K562 (cell line): ENCODE results near the gene ZCCHC24. TPM values are rescaled to one million over a fixed set of nuclear protein-coding genes. Genes with fewer than 3 reads are reported as not detected.

Experiments used
- ATAC-seq: fragments of 200-7000 bp; cut with Tn5 transposase; 3 replicates; pipeline ENCODE4 v1.9.1; 2020; ENCODE audit warnings: moderate library complexity
- BruUV-seq: library from RNA; stranded (reverse); fragments of 400-500 nt; replicated peaks from 2 replicates; lab custom pipeline; 2021; lab: Mats Ljungman, UMichigan
- CTCF ChIA-PET: fragments of 300-600 bp; formaldehyde crosslinking; extraction: SDS; loops from one replicate; lab custom pipeline; 2021; ENCODE audit warnings: low intra/inter-chr PET ratio; lab: Yijun Ruan, JAX
- POLR2A ChIA-PET: fragments of 300-600, 350-650 bp; sonication (Branson Sonifier 250); formaldehyde crosslinking; extraction: SDS; loops from one replicate; lab custom pipeline; 2021; ENCODE audit warnings: antibody characterized with exemption, inconsistent platforms; lab: Yijun Ruan, JAX
- DNase-seq, 4 experiments: peaks; one replicate each; pipeline versions ENCODE4 v3.0.0 to v3.0.0-alpha.2; 2011 to 2018; ENCODE audit warnings: low spot score in 3 of 4, mixed read lengths in 3 of 4; ENCODE audit errors: extremely low read depth in 1 of 4
- FAIRE-seq: peaks from 2 replicates; lab custom pipeline; 2011; peaks lifted over from hg19 to GRCh38; lab: Jason Lieb, UNC
- H2AFZ ChIP-seq: 2 replicates; pipeline ENCODE4 v1.6.0; 2011; ENCODE audit warnings: low read depth, low read length, control low read depth, inconsistent platforms
- H3K27ac ChIP-seq: fragments of 200-600 bp; 3 replicates; pipeline ENCODE4 v1.8.0; 2011; ENCODE audit warnings: low read depth, mild to moderate bottlenecking, control low read depth, inconsistent platforms, low read length, moderate library complexity, mixed read lengths; ENCODE audit errors: extremely low read depth
- H3K27me3 ChIP-seq, 2 experiments: fragments of 300-600 bp in 1 of 2; 2 replicates in 1 of 2; 3 replicates in 1 of 2; pipeline versions ENCODE4 v1.6.0 to v1.8.0; 2011; ENCODE audit warnings: inconsistent platforms in 2 of 2, low read length in 2 of 2, mild to moderate bottlenecking in 1 of 2, mixed read lengths in 1 of 2, moderate library complexity in 1 of 2; ENCODE audit not compliant: control insufficient read depth in 2 of 2, insufficient read depth in 2 of 2
- H3K36me3 ChIP-seq: fragments of 300-600 bp; 3 replicates; pipeline ENCODE4 v1.8.0; 2011; ENCODE audit warnings: mild to moderate bottlenecking, low read length, inconsistent platforms; ENCODE audit not compliant: control insufficient read depth, insufficient read depth
- H3K4me1 ChIP-seq, 2 experiments: fragments of 200-600 bp in 1 of 2; replicated peaks in 1 of 2; 2 replicates in 1 of 2; 3 replicates in 1 of 2; pipeline versions ENCODE4 v1.5.1 to v1.8.0; 2011; ENCODE audit warnings: inconsistent platforms in 2 of 2, low read length in 2 of 2, mild to moderate bottlenecking in 1 of 2, mixed read lengths in 1 of 2, moderate library complexity in 1 of 2; ENCODE audit not compliant: control insufficient read depth in 2 of 2, insufficient read depth in 2 of 2
- H3K4me2 ChIP-seq: 2 replicates; pipeline ENCODE4 v1.6.1; 2011; ENCODE audit warnings: low read length, control low read depth, inconsistent platforms, mixed read lengths; ENCODE audit not compliant: insufficient read depth
- H3K4me3 ChIP-seq: fragments of 200-600 bp; sonication (generic), shearing (Covaris generic); 2 replicates; pipeline ENCODE4 v1.5.1; 2016; ENCODE audit warnings: control low read depth, inconsistent platforms
- H3K79me2 ChIP-seq: fragments of 200-600 bp; 3 replicates; pipeline ENCODE4 v1.8.0; 2011; ENCODE audit warnings: low read length, inconsistent platforms; ENCODE audit not compliant: control insufficient read depth, insufficient read depth
- H3K9ac ChIP-seq, 2 experiments: 2 replicates each; pipeline versions ENCODE4 v1.6.0 to v1.6.1; 2011; ENCODE audit warnings: low read depth in 2 of 2, low read length in 2 of 2, control low read depth in 1 of 2, inconsistent platforms in 1 of 2, mild to moderate bottlenecking in 1 of 2, mixed read lengths in 1 of 2; ENCODE audit not compliant: insufficient read depth in 1 of 2
- H3K9me1 ChIP-seq: one replicate; pipeline ENCODE4 v1.6.0; 2011; ENCODE audit warnings: inconsistent platforms, mild to moderate bottlenecking, low read length, moderate library complexity; ENCODE audit not compliant: control insufficient read depth, insufficient read depth
- H3K9me3 ChIP-seq: replicated peaks from 2 replicates; pipeline ENCODE4 v1.5.1; 2011; ENCODE audit warnings: low read depth, low read length, inconsistent platforms; ENCODE audit not compliant: control insufficient read depth, insufficient read depth
- H4K20me1 ChIP-seq: replicated peaks from 2 replicates; pipeline ENCODE4 v1.6.1; 2011; ENCODE audit warnings: low read length, inconsistent platforms, mixed read lengths; ENCODE audit not compliant: control insufficient read depth, insufficient read depth
- CREM ChIP-seq: IDR thresholded peaks from 2 replicates; pipeline ENCODE4 v1.6.1; 2014; ENCODE audit warnings: antibody characterized with exemption, low read depth
- FUS ChIP-seq: fragments of 200-400 bp; formaldehyde crosslinking; optimal IDR thresholded peaks from 2 replicates; pipeline ENCODE3; 2017; ENCODE audit warnings: low read depth, low read length
- KDM1A ChIP-seq, 2 experiments: fragments of 450-650 bp; IDR thresholded peaks; 2 replicates each; pipeline ENCODE4 v1.6.1; 2016; ENCODE audit warnings: mild to moderate bottlenecking in 2 of 2
- PRDM10 ChIP-seq: fragments of 450-650 bp; IDR thresholded peaks from 2 replicates; pipeline ENCODE4 v1.6.1; 2018; ENCODE audit not compliant: partially characterized antibody
- PRMT5 ChIP-seq: sonication (generic); formaldehyde crosslinking; IDR thresholded peaks from 2 replicates; pipeline ENCODE4 v1.5.0; 2020; ENCODE audit warnings: missing genetic modification reagents
- SP2 ChIP-seq: IDR thresholded peaks from 2 replicates; pipeline ENCODE4 v1.6.1; 2011; ENCODE audit warnings: mild to moderate bottlenecking, low read depth, low read length, moderate library complexity; ENCODE audit not compliant: poor library complexity, severe bottlenecking; ENCODE audit errors: extremely low read depth
- TCF7L2 ChIP-seq: fragments of 150-350 bp; IDR thresholded peaks from 2 replicates; pipeline ENCODE4 v1.6.1; 2016; ENCODE audit warnings: low read depth, mild to moderate bottlenecking, low read length, moderate library complexity
- ZFP36 ChIP-seq: fragments of 150-350 bp; IDR thresholded peaks from 2 replicates; pipeline ENCODE4 v1.6.1; 2018; ENCODE audit warnings: low read length, low read depth; ENCODE audit not compliant: partially characterized antibody
- ZNF232 ChIP-seq: sonication (generic); formaldehyde crosslinking; IDR thresholded peaks from 2 replicates; pipeline ENCODE4 v1.8.0; 2022; ENCODE audit warnings: mild to moderate bottlenecking, missing genetic modification reagents
- ZNF239 ChIP-seq: fragments of 250-450 bp; sonication (Bioruptor Pico); IDR thresholded peaks from 2 replicates; pipeline ENCODE4 v1.4.0; 2020; ENCODE audit warnings: mild to moderate bottlenecking
- ZNF551 ChIP-seq: fragments of 250-450 bp; sonication (Bioruptor Pico); IDR thresholded peaks from 2 replicates; pipeline ENCODE4 v1.5.0; 2021; ENCODE audit warnings: mild to moderate bottlenecking, moderate library complexity
- ZNF583 ChIP-seq: fragments of 250-450 bp; sonication (Bioruptor Pico); IDR thresholded peaks from 2 replicates; pipeline ENCODE4 v1.4.0; 2020
- WGBS: fragments of 100-300 bp; shearing (Covaris generic); methylation state at CpG from one replicate; pipeline ENCODE4 v1.1.6; 2016; ENCODE audit warnings: low coverage, mixed read lengths; ENCODE audit not compliant: insufficient coverage; ENCODE audit errors: missing lambda C conversion rate; 5-methylcytosine and 5-hydroxymethylcytosine counted together
- in situ Hi-C: fragments of 300-500 bp; cut with MboI; formaldehyde crosslinking; loops from 4 replicates; pipeline ENCODE4 v1.15.0; 2018; ENCODE audit warnings: inconsistent platforms, mixed read lengths
- intact Hi-C: fragments of 100-400 bp; cut with micrococcal nuclease; formaldehyde crosslinking; loops from 2 replicates; pipeline ENCODE4 v1.14.2; 2022
- polyA plus RNA-seq, 8 experiments: library from polyadenylated mRNA; depleted of rRNA in 4 of 8; stranded (reverse) in 5 of 8; unstranded in 3 of 8; fragments of >200 nt; fragmentation: Nextera tagmentation in 2 of 8; fragmentation: Illumina TruSeq in 1 of 8; extraction: Ambion mirVana in 2 of 8; extraction: Trizol in 1 of 8; gene quantifications; 2 replicates each; pipeline versions ENCODE4 v1.2.1 to v1.2.3, GENCODE V29; 2011 to 2014; ENCODE audit warnings: inconsistent platforms in 1 of 8, missing spikeins in 1 of 8
- total RNA-seq, 7 experiments: library from RNA; depleted of rRNA in 6 of 7; stranded (reverse); fragments of >200 nt in 6 of 7; fragmentation: Illumina TruSeq in 2 of 7; extraction: Trizol in 2 of 7; gene quantifications; 2 replicates each; pipeline versions ENCODE4 v1.2.1 to v1.2.3, GENCODE V29; 2011 to 2021; ENCODE audit warnings: low replicate concordance in 1 of 7
- TF ChIP-seq, protein P1 (sequence below), 2 experiments: fragments of 450-650 bp; IDR thresholded peaks; 2 replicates each; pipeline ENCODE4 v1.6.1; 2018; ENCODE audit warnings: mild to moderate bottlenecking in 2 of 2, low read depth in 1 of 2; ENCODE audit not compliant: partially characterized antibody in 2 of 2

The ZCCHC24 gene
- total and polyA plus RNA-seq, 9 of the 15 experiments (the other 6 are each of a cell fraction or from before 2014, with no cell fraction given) = 0.84 to 11.0 (median 4.6) TPM

DNA sequence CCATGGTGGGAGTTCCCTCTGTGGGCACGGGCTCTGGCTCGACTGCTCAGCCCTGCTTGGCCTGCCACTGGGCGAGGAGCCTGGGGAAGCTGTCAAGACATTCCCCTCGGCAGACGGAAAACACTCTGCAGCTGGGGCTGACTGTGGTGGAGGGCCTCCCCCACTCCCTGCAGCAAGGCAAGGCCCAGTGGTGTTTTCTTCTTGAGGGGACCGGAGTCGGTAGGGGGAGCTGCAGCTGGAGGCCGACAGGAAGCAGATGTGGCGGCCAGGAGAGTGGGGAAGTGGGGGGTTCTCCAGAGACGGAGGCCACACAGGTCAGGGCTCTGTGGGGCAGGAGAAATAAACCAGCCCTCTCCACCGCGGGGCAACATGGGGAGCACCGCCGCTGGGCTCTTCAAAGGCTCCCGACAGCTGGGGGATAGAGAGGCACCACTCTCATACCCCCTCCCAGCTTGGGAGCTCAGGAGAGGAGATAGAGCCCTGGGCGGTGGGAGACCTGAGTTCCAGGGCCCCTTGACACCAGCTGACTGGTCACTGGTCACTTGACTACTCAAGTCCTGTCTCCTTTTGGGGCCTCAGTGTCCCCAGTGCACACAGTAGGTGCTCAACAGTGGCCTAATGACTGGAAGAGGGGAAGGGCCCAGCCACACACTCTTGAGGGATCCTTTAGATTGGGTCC lies 54.7 kb downstream of the ZCCHC24 start (continued):
- TF ChIP-seq PRDM10 (peak; percentile 64), SP2 (peak; percentile 34), CREM (peak; percentile 63)

DNA sequence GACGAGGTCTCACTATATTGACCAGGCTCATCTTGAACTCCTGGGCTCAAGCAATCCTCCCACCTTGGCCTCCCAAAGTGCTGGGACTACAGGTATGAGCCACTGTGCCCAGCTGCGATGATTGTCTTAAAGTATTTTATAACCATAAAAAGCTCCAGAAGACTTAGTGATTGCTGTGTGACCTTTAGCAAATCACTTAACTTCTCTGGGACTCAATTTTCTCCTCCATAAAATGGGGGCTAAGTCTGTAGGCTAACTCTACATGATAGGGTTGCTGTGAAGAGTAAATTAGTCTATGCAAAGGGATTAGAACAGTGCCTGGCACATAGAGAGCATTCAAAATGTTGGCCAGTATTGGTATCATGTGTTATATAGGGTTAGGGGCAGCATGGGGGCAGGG lies 55.4 kb downstream of the ZCCHC24 start:
- Histone ChIP-seq H3K36me3 (no peaks in the 10 kb centered on the region), H3K9me3 (no peaks in the 10 kb centered on the region), H3K79me2 (no peaks in the 10 kb centered on the region), H3K27me3 (no peaks in the 10 kb centered on the region), H3K4me3 (no peak overlapping the region), H3K9me1 (peaks cover 10% of the 10 kb centered on the region), H3K9ac (peak overlapping the region in 1 of 2 experiments; percentile 75; a peak in 1 of 4 replicates), H2AFZ (peak overlapping the region; percentile 90; the same call in 1 of the 2 replicates), H4K20me1 (no peaks in the 10 kb centered on the region), H3K4me1 (peaks cover 47 to 61% of the 10 kb centered on the region in 2 experiments), H3K27ac (peak overlapping the region; percentile 83; the same call in 2 of the 3 replicates), H3K4me2 (peak overlapping the region; percentile 77)
- POLR2A ChIA-PET = interaction anchor here (0.6 to 0.7 kb wide), 2 partner anchors 24 to 51 kb away, joined by 3 read pairs; no protein-coding TSS in a partner anchor
- ATAC-seq (no peak), DNase-seq (no peak), FAIRE-seq (peak; percentile 15)
- WGBS = 97% methylated on average over 2 of the region's 2 CpGs
- CTCF ChIA-PET = interaction anchor here (2.0 kb wide), 1 partner anchor 78 kb away, joined by 5 read pairs; no protein-coding TSS in a partner anchor
- BruUV-seq = no TSS peak
- intact Hi-C loops = loop anchor here (2.0 to 5.0 kb wide), 3 partner anchors 55 to 97 kb away; partner anchors contain the start of gene ZCCHC24
- in situ Hi-C loops = loop anchor here (5.0 kb wide), 1 partner anchor 82 kb away; no protein-coding TSS in a partner anchor
- no peak for TF ChIP-seq ZNF232 (CRISPR knock-in tag)
- TF ChIP-seq ZNF239 (CRISPR knock-in tag) = no peak
- peak; percentile 64 for TF ChIP-seq ZFP36
- TF ChIP-seq, protein P1, sequence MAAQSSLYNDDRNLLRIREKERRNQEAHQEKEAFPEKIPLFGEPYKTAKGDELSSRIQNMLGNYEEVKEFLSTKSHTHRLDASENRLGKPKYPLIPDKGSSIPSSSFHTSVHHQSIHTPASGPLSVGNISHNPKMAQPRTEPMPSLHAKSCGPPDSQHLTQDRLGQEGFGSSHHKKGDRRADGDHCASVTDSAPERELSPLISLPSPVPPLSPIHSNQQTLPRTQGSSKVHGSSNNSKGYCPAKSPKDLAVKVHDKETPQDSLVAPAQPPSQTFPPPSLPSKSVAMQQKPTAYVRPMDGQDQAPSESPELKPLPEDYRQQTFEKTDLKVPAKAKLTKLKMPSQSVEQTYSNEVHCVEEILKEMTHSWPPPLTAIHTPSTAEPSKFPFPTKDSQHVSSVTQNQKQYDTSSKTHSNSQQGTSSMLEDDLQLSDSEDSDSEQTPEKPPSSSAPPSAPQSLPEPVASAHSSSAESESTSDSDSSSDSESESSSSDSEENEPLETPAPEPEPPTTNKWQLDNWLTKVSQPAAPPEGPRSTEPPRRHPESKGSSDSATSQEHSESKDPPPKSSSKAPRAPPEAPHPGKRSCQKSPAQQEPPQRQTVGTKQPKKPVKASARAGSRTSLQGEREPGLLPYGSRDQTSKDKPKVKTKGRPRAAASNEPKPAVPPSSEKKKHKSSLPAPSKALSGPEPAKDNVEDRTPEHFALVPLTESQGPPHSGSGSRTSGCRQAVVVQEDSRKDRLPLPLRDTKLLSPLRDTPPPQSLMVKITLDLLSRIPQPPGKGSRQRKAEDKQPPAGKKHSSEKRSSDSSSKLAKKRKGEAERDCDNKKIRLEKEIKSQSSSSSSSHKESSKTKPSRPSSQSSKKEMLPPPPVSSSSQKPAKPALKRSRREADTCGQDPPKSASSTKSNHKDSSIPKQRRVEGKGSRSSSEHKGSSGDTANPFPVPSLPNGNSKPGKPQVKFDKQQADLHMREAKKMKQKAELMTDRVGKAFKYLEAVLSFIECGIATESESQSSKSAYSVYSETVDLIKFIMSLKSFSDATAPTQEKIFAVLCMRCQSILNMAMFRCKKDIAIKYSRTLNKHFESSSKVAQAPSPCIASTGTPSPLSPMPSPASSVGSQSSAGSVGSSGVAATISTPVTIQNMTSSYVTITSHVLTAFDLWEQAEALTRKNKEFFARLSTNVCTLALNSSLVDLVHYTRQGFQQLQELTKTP (IDR thresholded peaks at IDR 0.05; ENCODE audit: low read depth in 1 of 2, partially characterized antibody in 2 of 2) = no peak
- no peak for TF ChIP-seq ZNF551 (CRISPR knock-in tag)
- no peak for TF ChIP-seq TCF7L2
- TF ChIP-seq FUS = no peak
- no peak for TF ChIP-seq PRMT5 (CRISPR knock-in tag)
- TF ChIP-seq KDM1A (IDR thresholded peaks at IDR 0.05) = peak in 1 of 2 experiments; percentile 40; a peak in 3 of 4 replicates
- no peak for TF ChIP-seq ZNF583
